Neural cell (in vitro differentiated cells): ENCODE measurements around the gene NAA15. TPM values are rescaled to one million over a fixed set of nuclear protein-coding genes. Genes with fewer than 3 reads are reported as not detected.
"Not testable (repeated sequence)": the region's sequence is repeated elsewhere in the genome, so short reads cannot be mapped to it uniquely, and the experiment has no call there.

Experiments
- H2AFZ ChIP-seq: fragments of 200-600, 300-800 bp; sonication (generic), shearing (Covaris generic); 2 replicates; pipeline ENCODE4 v1.6.0; 2014; ENCODE audit warnings: low read depth, mild to moderate bottlenecking, antibody characterized with exemption, low read length, moderate library complexity
- H3F3A ChIP-seq: fragments of 200-600 bp; shearing (Covaris generic); 2 replicates; pipeline ENCODE4 v1.6.1; 2016; ENCODE audit warnings: mild to moderate bottlenecking, moderate library complexity, mixed read lengths, antibody characterized with exemption, low read length; ENCODE audit not compliant: insufficient read depth, poor library complexity, severe bottlenecking
- H3K27ac ChIP-seq: fragments of 200-600, 300-800 bp; sonication (generic), shearing (Covaris generic); 2 replicates; pipeline ENCODE4 v1.5.1; 2014; ENCODE audit warnings: mild to moderate bottlenecking, low read length, moderate library complexity
- H3K27me3 ChIP-seq: fragments of 300-800, 200-600 bp; sonication (generic), shearing (Covaris generic); 2 replicates; pipeline ENCODE4 v1.6.0; 2014; ENCODE audit warnings: mild to moderate bottlenecking, low read depth, low read length, moderate library complexity; ENCODE audit not compliant: insufficient read depth
- H3K36me3 ChIP-seq: fragments of 300-800, 200-600 bp; sonication (generic), shearing (Covaris generic); 2 replicates; pipeline ENCODE4 v1.5.1; 2014; ENCODE audit warnings: mild to moderate bottlenecking, antibody characterized with exemption, low read length, moderate library complexity; ENCODE audit not compliant: insufficient read depth
- H3K4me2 ChIP-seq: fragments of 300-800, 200-600 bp; sonication (generic), shearing (Covaris generic); 2 replicates; pipeline ENCODE4 v1.6.0; 2014; ENCODE audit warnings: mild to moderate bottlenecking, low read length
- H3K4me3 ChIP-seq: fragments of 300-800, 200-600 bp; sonication (generic), shearing (Covaris generic); 2 replicates; pipeline ENCODE4 v1.5.1; 2014; ENCODE audit warnings: mild to moderate bottlenecking, low read length, moderate library complexity
- H3K79me2 ChIP-seq: fragments of 200-600 bp; shearing (Covaris generic); replicated peaks from 2 replicates; pipeline ENCODE4 v1.6.0; 2014; ENCODE audit warnings: mild to moderate bottlenecking, low read length, moderate library complexity; ENCODE audit not compliant: insufficient read depth
- H3K9ac ChIP-seq: fragments of 300-800, 200-600 bp; sonication (generic), shearing (Covaris generic); 2 replicates; pipeline ENCODE4 v1.6.1; 2016; ENCODE audit warnings: mild to moderate bottlenecking, low read length, mixed read lengths
- H3K9me2 ChIP-seq: fragments of 200-600 bp; shearing (Covaris generic); 2 replicates; pipeline ENCODE4 v1.6.1; 2016; ENCODE audit warnings: mild to moderate bottlenecking, low read length, mixed read lengths; ENCODE audit not compliant: insufficient read depth
- H3K9me3 ChIP-seq: fragments of 200-600, 300-800 bp; sonication (generic), shearing (Covaris generic); 2 replicates; pipeline ENCODE4 v1.6.1; 2016; ENCODE audit warnings: mild to moderate bottlenecking, mixed run types, low read length, moderate library complexity, mixed read lengths
- H4K20me1 ChIP-seq: fragments of 200-600 bp; shearing (Covaris generic); 2 replicates; pipeline ENCODE4 v1.6.1; 2016; ENCODE audit warnings: mild to moderate bottlenecking, mixed run types; ENCODE audit not compliant: insufficient read depth
- CTCF ChIP-seq: fragments of 450-650 bp; IDR thresholded peaks from 2 replicates; pipeline ENCODE4 v1.5.1; 2014; ENCODE audit warnings: antibody characterized with exemption, mild to moderate bottlenecking, moderate library complexity; ENCODE audit not compliant: poor library complexity, severe bottlenecking
- EP300 ChIP-seq: fragments of 450-650 bp; conservative IDR thresholded peaks from 2 replicates; pipeline ENCODE4 v1.6.1; 2014; ENCODE audit warnings: antibody characterized with exemption, mild to moderate bottlenecking, moderate library complexity; ENCODE audit not compliant: poor library complexity, severe bottlenecking
- EZH2 ChIP-seq: fragments of 200-600, 300-800 bp; shearing (Covaris generic), sonication (generic); IDR thresholded peaks from 2 replicates; pipeline ENCODE4 v1.6.1; 2014; ENCODE audit warnings: antibody characterized with exemption, low read length, borderline replicate concordance, mild to moderate bottlenecking; ENCODE audit not compliant: insufficient read depth, poor library complexity, severe bottlenecking
- MXI1 ChIP-seq: fragments of 450-650 bp; conservative IDR thresholded peaks from 2 replicates; pipeline ENCODE4 v1.6.1; 2014; ENCODE audit warnings: antibody characterized with exemption, mild to moderate bottlenecking; ENCODE audit not compliant: poor library complexity, severe bottlenecking
- POLR2AphosphoS5 ChIP-seq: IDR thresholded peaks from 2 replicates; pipeline ENCODE4 v1.6.1; 2012
- RAD21 ChIP-seq: fragments of 450-650 bp; conservative IDR thresholded peaks from 2 replicates; pipeline ENCODE4 v1.6.1; 2014; ENCODE audit warnings: antibody characterized with exemption, mild to moderate bottlenecking, moderate library complexity
- REST ChIP-seq: IDR thresholded peaks from 2 replicates; pipeline ENCODE4 v1.6.1; 2012; ENCODE audit warnings: borderline replicate concordance
- SMC3 ChIP-seq: fragments of 450-650 bp; conservative IDR thresholded peaks from 2 replicates; pipeline ENCODE4 v1.6.1; 2014; ENCODE audit warnings: antibody characterized with exemption, mild to moderate bottlenecking, moderate library complexity; ENCODE audit not compliant: poor library complexity
- TAF1 ChIP-seq: IDR thresholded peaks from 2 replicates; pipeline ENCODE4 v1.6.1; 2012; ENCODE audit warnings: low read depth
- polyA plus RNA-seq: library from polyadenylated mRNA; depleted of rRNA; stranded (reverse); fragments of >200 nt; gene quantifications from 2 replicates; pipeline ENCODE4 v1.2.3, GENCODE V29; 2014

NAA15 gene
- polyA plus RNA-seq, 1 donor from 2014 or later: 12.5 TPM

- H3K9me3 ChIP-seq: peaks cover under 1% of the 10 kb centered on the region
- H3K9ac ChIP-seq: no peak overlapping the region
- no peak overlapping the region for H3K4me3 ChIP-seq
- no peaks in the 10 kb centered on the region for H3F3A ChIP-seq
- no peaks in the 10 kb centered on the region for H4K20me1 ChIP-seq
- no peak overlapping the region for H2AFZ ChIP-seq
- TF ChIP-seq MXI1 (no peak), POLR2AphosphoS5 (no peak), EZH2 (no peak), EP300 (no peak), REST (no peak), CTCF (no peak), TAF1 (no peak), RAD21 (no peak), SMC3 (no peak)
- H3K4me2 ChIP-seq: no peak overlapping the region
- H3K9me2 ChIP-seq: no peaks in the 10 kb centered on the region
- H3K27me3 ChIP-seq: no peaks in the 10 kb centered on the region
- H3K36me3 ChIP-seq: no peaks in the 10 kb centered on the region
- no peak overlapping the region for H3K27ac ChIP-seq
- peaks cover 3% of the 10 kb centered on the region for H3K79me2 ChIP-seq
Observed at GRCh38 chr4:139465922-139466321, 164.6 kb downstream of the NAA15 start.

GRCh38 chr4:139468756-139469155 lies 167.5 kb downstream of the NAA15 start:
- Histone ChIP-seq H3K36me3 (peaks cover 12% of the 10 kb centered on the region), H3K9me3 (peaks cover 11% of the 10 kb centered on the region)
- H2AFZ ChIP-seq, H3K4me2 ChIP-seq, H4K20me1 ChIP-seq, H3K79me2 ChIP-seq, H3K9ac ChIP-seq, H3K4me3 ChIP-seq, H3F3A ChIP-seq, H3K27ac ChIP-seq, H3K27me3 ChIP-seq, H3K9me2 ChIP-seq: not testable (repeated sequence)

- H3K9me3 ChIP-seq: peaks cover 11% of the 10 kb centered on the region
- H2AFZ ChIP-seq: no peak overlapping the region
- no peaks in the 10 kb centered on the region for H3K9me2 ChIP-seq
- no peaks in the 10 kb centered on the region for H4K20me1 ChIP-seq
- no peak overlapping the region for H3K4me2 ChIP-seq
- peaks cover 12% of the 10 kb centered on the region for H3K36me3 ChIP-seq
- H3K4me3 ChIP-seq: no peak overlapping the region
- no peak overlapping the region for H3K27ac ChIP-seq
- no peaks in the 10 kb centered on the region for H3F3A ChIP-seq
- H3K27me3 ChIP-seq: no peaks in the 10 kb centered on the region
- H3K9ac ChIP-seq: no peak overlapping the region
- TF ChIP-seq EZH2: no peak
- TF ChIP-seq REST: no peak
- no peak for TF ChIP-seq SMC3
- no peak for TF ChIP-seq CTCF
- TF ChIP-seq RAD21: no peak
- peaks cover under 1% of the 10 kb centered on the region for H3K79me2 ChIP-seq
Observed at GRCh38 chr4:139469216-139469615, 167.9 kb downstream of the NAA15 start.
